Activated CD4-positive, alpha-beta T cell treated with anti-CD3 and anti-CD28 coated beads, Interleukin-2, amount 50 U/mL, for 1 hour (primary cell): Measurements from ENCODE around the gene RGS2.

Experiments
- DNase-seq: peaks from one replicate; pipeline ENCODE4 v3.0.0-alpha.2; 2020

RGS2 gene

GRCh38 chr1:192832492-192832891 lies 23.7 kb downstream of the RGS2 start:
- no peak for DNase-seq

GRCh38 chr1:192835116-192835515 lies 26.3 kb downstream of the RGS2 start:
- no peak for DNase-seq

DNA sequence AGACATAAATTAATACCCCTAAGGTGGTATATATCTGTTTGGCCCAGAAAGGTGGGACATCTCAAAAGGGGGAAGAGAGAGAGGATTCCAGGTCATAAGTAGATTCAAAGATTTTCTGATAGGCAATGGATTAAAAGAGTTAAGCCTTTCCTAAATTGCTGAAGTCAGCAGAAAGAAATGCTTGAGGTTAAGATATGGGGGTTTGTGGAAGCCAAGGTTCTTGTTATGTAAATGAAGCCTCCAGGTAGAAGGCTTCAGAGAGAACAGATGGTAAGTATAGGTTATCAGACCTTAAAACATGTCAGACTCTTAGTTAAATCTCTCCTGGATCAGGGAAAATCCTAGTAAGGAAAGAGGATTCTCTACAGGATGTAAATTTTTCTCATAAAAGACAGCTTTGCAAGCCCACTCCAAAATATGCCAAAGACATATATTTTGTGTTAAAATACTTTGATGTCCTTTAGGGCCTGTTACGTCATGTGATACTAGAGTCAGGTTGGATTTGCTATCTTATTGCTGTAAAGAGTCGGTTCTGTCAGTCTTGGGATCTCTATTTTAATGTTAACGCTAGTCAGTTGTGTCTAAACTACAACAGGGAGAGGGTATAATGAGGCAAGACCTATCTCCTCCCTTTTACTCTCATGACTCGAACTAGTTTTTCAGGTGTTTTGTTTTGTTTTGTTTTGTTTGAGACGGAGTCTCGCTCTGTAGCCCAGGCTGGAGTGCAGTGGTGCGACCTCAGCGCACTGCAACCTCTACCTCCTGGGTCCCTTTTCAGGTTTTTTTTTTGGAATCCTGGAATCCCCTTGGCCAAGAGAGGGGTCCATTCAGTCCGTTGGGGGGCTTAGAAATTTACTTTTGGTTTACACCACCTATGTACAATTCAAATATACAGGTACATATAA lies 30.6 kb downstream of the RGS2 start:
- DNase-seq = no peak

- no peak for DNase-seq
These were observed 35.5 kb downstream of the RGS2 start for GRCh38 chr1:192844360-192844759.

- no peak for DNase-seq
These were observed 38.1 kb downstream of the RGS2 start for GRCh38 chr1:192846950-192847349.

DNA sequence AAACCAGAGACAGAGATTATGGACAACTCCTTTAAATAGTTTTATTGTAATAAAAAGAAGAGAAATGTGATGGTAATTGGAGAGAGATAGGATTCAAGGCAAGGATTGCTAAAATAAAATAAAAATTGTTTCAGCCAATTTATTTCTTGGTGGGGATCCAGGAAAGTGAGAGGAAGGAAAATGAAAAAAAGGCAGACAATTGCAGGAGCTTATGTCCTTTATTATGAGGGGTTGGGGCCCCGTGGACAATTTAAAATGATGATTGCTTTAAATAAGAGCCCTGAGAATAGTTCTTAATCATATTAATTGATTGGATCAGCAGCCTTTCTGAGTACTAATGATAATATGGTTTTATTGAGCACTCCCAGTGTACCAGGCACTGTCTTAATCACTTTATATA lies 40.2 kb downstream of the RGS2 start:
- no peak for DNase-seq

GRCh38 chr1:192849442-192849841 lies 40.6 kb downstream of the RGS2 start:
- DNase-seq = no peak

DNA sequence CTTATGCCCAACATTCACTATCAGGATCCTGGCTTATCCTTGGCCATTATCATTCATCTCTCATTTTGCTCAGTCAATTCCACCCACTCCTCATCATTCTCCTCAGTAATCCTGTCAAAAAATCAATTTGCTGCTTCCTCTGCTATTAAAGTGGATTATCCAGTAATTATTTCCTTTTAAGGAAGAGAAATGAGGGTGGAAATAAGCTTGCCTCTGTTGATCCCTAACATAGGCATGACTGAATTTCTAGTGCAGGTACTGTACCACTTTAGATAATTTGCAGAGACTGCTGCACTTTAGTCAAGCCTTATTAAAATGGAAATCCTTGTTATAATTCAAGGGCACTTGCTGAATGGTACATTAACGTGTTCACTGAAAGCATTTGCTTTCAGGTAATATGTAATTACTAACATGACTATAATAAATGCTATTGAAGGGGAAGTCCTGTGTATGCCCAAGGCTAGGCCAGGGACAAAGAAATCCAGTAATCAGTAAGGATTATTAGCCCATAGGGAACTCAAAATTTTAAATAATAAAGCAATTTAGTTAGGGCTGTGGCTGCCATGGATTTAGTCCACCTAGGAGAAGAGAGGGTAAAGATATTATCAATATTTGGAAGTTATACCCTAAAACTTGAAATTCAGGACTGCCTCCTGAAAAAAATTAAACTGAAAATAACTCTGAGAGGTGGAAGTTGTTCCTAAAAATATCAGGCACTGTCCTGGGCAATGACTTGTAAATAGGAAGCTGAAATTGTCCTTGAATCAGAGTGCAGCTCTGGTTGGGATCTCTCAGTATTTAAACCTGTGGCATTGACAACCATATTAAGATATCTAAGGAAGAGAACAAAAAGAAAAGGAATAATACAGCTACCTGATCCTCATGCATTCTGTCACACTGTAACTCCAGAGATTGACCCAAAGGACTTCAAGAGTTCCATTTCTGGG lies 43.4 kb downstream of the RGS2 start:
- no peak for DNase-seq

- no peak for DNase-seq
These were observed 49.6 kb downstream of the RGS2 start for GRCh38 chr1:192858456-192858855.

DNA sequence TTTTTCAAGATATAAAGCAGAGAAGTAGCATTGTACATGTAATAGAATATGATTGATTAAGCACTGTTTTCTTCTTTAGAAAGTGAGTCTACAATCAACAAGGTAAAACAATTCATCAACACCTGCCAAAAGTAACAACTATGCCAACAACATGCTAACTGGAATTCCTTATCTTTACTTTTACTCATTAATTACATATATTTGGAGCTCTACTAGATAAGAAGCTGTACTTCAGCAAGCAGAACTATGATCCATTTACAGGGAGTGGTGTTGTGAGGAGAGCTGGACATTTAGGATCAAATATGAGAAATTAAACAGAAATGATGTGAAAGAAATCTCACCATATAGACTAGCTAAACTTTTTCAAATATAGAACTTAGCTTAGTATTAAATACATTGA lies 51.0 kb downstream of the RGS2 start:
- DNase-seq = no peak

DNA sequence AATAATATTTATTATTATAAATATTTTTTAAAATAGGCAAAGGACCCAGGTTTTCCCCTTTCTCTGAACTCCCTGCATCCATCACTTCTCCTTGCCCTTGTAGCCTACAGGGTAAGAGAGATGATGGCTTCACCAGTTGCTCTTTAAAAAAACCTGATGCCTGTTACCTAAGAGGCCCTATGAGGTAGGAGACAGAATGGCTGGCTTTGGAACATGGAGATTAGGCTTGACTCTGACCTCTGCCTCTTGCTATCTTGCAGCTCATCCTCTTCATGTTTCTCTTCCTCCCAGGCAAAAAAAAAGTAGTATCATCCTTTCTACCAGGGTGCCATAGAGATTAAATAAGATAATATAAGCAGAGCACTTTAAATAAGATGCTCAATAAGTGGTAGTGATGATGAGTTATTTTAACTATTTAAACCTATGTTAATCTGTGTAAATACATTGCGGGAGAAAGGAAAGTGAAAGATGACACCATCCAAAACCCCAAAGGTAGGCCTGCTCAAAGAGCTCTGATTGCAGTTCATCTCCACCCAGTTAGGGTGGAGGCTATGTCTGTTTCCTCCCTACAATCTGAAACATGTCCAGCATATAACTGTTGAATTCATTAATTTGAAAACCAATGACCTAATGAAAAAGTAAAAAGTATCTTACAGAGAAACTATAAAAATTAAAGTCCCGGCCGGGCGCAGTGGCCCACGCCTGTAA lies 51.8 kb downstream of the RGS2 start:
- no peak for DNase-seq

GRCh38 chr1:192861860-192862259 lies 53.0 kb downstream of the RGS2 start:
- DNase-seq = no peak
